SK-N-SH treated with all-trans-retinoic acid at 6 μM for 48 hours (cell line): ENCODE results near the gene LAMC1.

Source experiments
- ARNTL ChIP-seq: fragments of 450-650 bp; formaldehyde crosslinking; IDR thresholded peaks from 2 replicates; pipeline ENCODE4 v1.5.0; 2020; ENCODE audit warnings: low read depth, mild to moderate bottlenecking, moderate library complexity, borderline replicate concordance
- BACH2 ChIP-seq: fragments of 250-450 bp; sonication (Bioruptor Pico); IDR thresholded peaks from 2 replicates; pipeline ENCODE4 v1.9.0; 2021; ENCODE audit warnings: mild to moderate bottlenecking, borderline replicate concordance
- CSRNP3 ChIP-seq: fragments of 250-450 bp; sonication (Bioruptor Pico); IDR thresholded peaks from 2 replicates; pipeline ENCODE4 v1.5.1; 2021; ENCODE audit warnings: mild to moderate bottlenecking, moderate library complexity
- ISL1 ChIP-seq: fragments of 250-450 bp; sonication (Bioruptor Pico); IDR thresholded peaks from 2 replicates; pipeline ENCODE4 v2.1.2; 2022; ENCODE audit warnings: mild to moderate bottlenecking, moderate library complexity
- OSR1 ChIP-seq: fragments of 250-450 bp; sonication (Bioruptor Pico); IDR thresholded peaks from 2 replicates; pipeline ENCODE4 v1.8.0; 2022; ENCODE audit warnings: moderate library complexity, mild to moderate bottlenecking, inconsistent platforms
- RARB ChIP-seq: fragments of 250-450 bp; sonication (Bioruptor Pico); IDR thresholded peaks from 2 replicates; pipeline ENCODE4 v1.8.0; 2021; ENCODE audit warnings: mild to moderate bottlenecking, moderate library complexity
- TCF4 ChIP-seq: fragments of 250-450 bp; sonication (Bioruptor Pico); IDR thresholded peaks from 2 replicates; pipeline ENCODE4 v1.8.0; 2021; ENCODE audit warnings: mild to moderate bottlenecking, moderate library complexity, borderline replicate concordance
- ZFP30 ChIP-seq: fragments of 450-650 bp; formaldehyde crosslinking; IDR thresholded peaks from 2 replicates; pipeline ENCODE4 v1.5.0; 2022; ENCODE audit warnings: mild to moderate bottlenecking, moderate library complexity
- ZNF565 ChIP-seq: fragments of 450-650 bp; formaldehyde crosslinking; conservative IDR thresholded peaks from 2 replicates; pipeline ENCODE4 v1.5.0; 2020; ENCODE audit warnings: low read depth, mild to moderate bottlenecking, moderate library complexity

- no peak for TF ChIP-seq RARB (CRISPR knock-in tag)
- no peak for TF ChIP-seq TCF4 (CRISPR knock-in tag)
- no peak for TF ChIP-seq ISL1 (CRISPR knock-in tag)
- TF ChIP-seq ARNTL (CRISPR knock-in tag) = no peak
- no peak for TF ChIP-seq ZNF565 (CRISPR knock-in tag)
- TF ChIP-seq CSRNP3 (CRISPR knock-in tag) = no peak
- TF ChIP-seq ZFP30 (CRISPR knock-in tag) = no peak
- no peak for TF ChIP-seq BACH2 (CRISPR knock-in tag)
- no peak for TF ChIP-seq OSR1 (CRISPR knock-in tag)
These were observed 35.8 kb downstream of the LAMC1 start for GRCh38 chr1:183058851-183059502.
